ENCODE data around the gene KIF20B.

DNA sequence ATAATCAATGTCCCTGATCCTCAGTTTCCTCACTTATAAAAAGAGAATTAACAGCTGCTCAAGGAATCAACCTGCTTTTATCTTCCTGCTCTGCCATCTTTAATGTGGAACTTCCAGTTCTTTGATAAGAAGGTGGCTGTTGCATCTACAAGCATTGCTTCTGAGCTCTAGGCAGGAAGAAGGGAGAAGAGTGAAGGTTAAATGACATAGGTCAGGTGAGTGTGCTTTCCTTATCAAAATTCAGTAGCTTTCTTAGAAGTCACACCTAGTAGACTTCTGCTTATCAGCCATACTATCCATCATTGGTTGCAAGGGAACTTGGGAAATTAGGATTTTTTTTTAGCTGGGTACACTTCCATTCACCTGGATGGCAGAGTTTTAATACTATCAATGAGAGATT lies 24.0 kb upstream of the KIF20B start:
- TF ChIP-seq NPAS2 (CRISPR knock-in tag; IDR thresholded peaks at IDR 0.05; ENCODE audit: borderline replicate concordance) (no peak), BCL6 (CRISPR knock-in tag; IDR thresholded peaks at IDR 0.05) (no peak)
